ENCODE data around the gene TRPM6.

GRCh38 chr9:74901001-74901400, 13.3 kb upstream of the TRPM6 start:
- TF ChIP-seq CTCF (IDR thresholded peaks at IDR 0.05) (no peak), POLR2A (IDR thresholded peaks at IDR 0.05) (no peak)
